Ovary (tissue), 3 donors: Measurements from ENCODE around the gene GJD4.

Experiments used
- POLR2A ChIP-seq: fragments of 450-650 bp; IDR thresholded peaks from one replicate; pipeline ENCODE4 v1.6.1; 2017; ENCODE audit warnings: antibody characterized with exemption, mild to moderate bottlenecking, moderate library complexity
- TF ChIP-seq, protein P1 (sequence below), 3 donors: fragments of 450-650 bp in 2 of 3; fragments of 200-600 bp in 1 of 3; IDR thresholded peaks; one replicate each; pipeline versions ENCODE4 v1.5.1 to v1.8.0; 2016 to 2022; ENCODE audit warnings: antibody characterized with exemption in 3 of 3, mild to moderate bottlenecking in 1 of 3
- donor health status: DM: no; HTN: no; CAD: no.

- TF ChIP-seq, protein P1, sequence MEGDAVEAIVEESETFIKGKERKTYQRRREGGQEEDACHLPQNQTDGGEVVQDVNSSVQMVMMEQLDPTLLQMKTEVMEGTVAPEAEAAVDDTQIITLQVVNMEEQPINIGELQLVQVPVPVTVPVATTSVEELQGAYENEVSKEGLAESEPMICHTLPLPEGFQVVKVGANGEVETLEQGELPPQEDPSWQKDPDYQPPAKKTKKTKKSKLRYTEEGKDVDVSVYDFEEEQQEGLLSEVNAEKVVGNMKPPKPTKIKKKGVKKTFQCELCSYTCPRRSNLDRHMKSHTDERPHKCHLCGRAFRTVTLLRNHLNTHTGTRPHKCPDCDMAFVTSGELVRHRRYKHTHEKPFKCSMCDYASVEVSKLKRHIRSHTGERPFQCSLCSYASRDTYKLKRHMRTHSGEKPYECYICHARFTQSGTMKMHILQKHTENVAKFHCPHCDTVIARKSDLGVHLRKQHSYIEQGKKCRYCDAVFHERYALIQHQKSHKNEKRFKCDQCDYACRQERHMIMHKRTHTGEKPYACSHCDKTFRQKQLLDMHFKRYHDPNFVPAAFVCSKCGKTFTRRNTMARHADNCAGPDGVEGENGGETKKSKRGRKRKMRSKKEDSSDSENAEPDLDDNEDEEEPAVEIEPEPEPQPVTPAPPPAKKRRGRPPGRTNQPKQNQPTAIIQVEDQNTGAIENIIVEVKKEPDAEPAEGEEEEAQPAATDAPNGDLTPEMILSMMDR (IDR thresholded peaks at IDR 0.05) = no peak
- TF ChIP-seq POLR2A = no peak
Observed at GRCh38 chr10:35613597-35614226, 8.6 kb downstream of the GJD4 start.
